Neutrophil (primary cell): ENCODE data around the gene ESPNL.

Experiments used
- H3K27ac ChIP-seq: fragments of 200-600 bp; sonication (generic); 2 replicates; pipeline ENCODE4 v1.5.1; 2016; ENCODE audit warnings: mild to moderate bottlenecking, moderate library complexity
- H3K27me3 ChIP-seq: fragments of 200-600 bp; sonication (generic); 2 replicates; pipeline ENCODE4 v1.6.0; 2016; ENCODE audit warnings: mild to moderate bottlenecking
- H3K36me3 ChIP-seq: fragments of 200-600 bp; sonication (generic); 2 replicates; pipeline ENCODE4 v1.5.1; 2017
- H3K4me1 ChIP-seq, 2 experiments: fragments of 200-600 bp in 1 of 2; sonication (generic) in 1 of 2; 1 replicate in 1 of 2; 2 replicates in 1 of 2; pipeline versions ENCODE4 v1.5.1 to v1.6.1; 2013 to 2016; ENCODE audit warnings: low read depth in 1 of 2, low read length in 1 of 2, mild to moderate bottlenecking in 1 of 2, moderate library complexity in 1 of 2; ENCODE audit not compliant: control insufficient read depth in 1 of 2, insufficient read depth in 1 of 2
- H3K4me3 ChIP-seq, 2 experiments: fragments of 200-600 bp in 1 of 2; sonication (generic) in 1 of 2; 1 replicate in 1 of 2; 2 replicates in 1 of 2; pipeline ENCODE4 v1.5.1; 2013 to 2016; ENCODE audit warnings: low read depth in 1 of 2, low read length in 1 of 2, mild to moderate bottlenecking in 1 of 2, moderate library complexity in 1 of 2
- H3K9me3 ChIP-seq: fragments of 200-600 bp; sonication (generic); 2 replicates; pipeline ENCODE4 v1.5.1; 2016
- CTCF ChIP-seq: fragments of 200-600 bp; sonication (generic); IDR thresholded peaks from 2 replicates; pipeline ENCODE4 v1.5.1; 2016; ENCODE audit warnings: antibody characterized with exemption

Gene ESPNL

GRCh38 chr2:238095143-238095542 lies 5.0 kb upstream of the ESPNL start:
- peaks cover 11% of the 10 kb centered on the region for H3K27me3 ChIP-seq
- H3K4me3 ChIP-seq, result no peak overlapping the region
- H3K4me1 ChIP-seq, result no peaks in the 10 kb centered on the region
- H3K9me3 ChIP-seq, result no peaks in the 10 kb centered on the region
- peaks cover 4% of the 10 kb centered on the region for H3K36me3 ChIP-seq
- TF ChIP-seq CTCF, result no peak
- H3K27ac ChIP-seq, result no peak overlapping the region

DNA sequence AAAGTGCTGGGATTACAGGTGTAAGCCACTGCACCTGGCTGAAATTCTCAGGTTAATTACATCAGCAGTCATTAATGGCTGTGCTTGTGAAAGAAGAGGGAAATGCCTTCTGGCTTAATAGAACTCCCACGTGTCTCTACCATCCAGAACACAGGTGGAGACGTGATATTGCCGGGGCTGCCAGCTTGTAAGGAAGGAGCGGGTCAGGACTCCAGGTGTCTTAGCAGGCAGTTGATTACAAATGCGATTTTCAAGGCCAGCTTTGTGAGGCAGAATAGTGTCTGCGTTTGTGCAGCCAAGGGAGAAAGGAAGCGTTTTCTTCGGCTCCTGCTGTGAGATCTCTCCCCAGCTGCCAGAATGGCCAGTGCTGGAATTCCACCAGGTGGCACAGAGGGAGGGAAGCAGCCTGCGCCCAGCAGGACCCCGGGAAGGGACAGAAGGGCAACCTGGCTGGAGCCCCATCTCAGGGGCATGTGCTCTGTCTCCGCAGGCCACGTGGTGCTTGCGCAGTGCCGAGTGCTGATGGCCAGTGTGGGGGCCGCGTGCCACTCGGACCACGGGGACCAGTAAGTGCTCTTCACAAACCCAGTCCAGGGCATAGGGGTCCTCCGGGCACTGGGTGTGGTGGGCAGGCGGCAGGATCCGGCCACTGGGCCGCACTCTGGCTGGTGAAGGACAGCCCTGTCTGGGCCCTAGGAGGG lies 3.7 kb upstream of the ESPNL start:
- Histone ChIP-seq H3K4me3 (no peak overlapping the region), H3K27ac (no peak overlapping the region), H3K27me3 (peaks cover 17% of the 10 kb centered on the region), H3K36me3 (peaks cover 3% of the 10 kb centered on the region), H3K9me3 (no peaks in the 10 kb centered on the region), H3K4me1 (no peaks in the 10 kb centered on the region)
- TF ChIP-seq CTCF, result no peak

DNA sequence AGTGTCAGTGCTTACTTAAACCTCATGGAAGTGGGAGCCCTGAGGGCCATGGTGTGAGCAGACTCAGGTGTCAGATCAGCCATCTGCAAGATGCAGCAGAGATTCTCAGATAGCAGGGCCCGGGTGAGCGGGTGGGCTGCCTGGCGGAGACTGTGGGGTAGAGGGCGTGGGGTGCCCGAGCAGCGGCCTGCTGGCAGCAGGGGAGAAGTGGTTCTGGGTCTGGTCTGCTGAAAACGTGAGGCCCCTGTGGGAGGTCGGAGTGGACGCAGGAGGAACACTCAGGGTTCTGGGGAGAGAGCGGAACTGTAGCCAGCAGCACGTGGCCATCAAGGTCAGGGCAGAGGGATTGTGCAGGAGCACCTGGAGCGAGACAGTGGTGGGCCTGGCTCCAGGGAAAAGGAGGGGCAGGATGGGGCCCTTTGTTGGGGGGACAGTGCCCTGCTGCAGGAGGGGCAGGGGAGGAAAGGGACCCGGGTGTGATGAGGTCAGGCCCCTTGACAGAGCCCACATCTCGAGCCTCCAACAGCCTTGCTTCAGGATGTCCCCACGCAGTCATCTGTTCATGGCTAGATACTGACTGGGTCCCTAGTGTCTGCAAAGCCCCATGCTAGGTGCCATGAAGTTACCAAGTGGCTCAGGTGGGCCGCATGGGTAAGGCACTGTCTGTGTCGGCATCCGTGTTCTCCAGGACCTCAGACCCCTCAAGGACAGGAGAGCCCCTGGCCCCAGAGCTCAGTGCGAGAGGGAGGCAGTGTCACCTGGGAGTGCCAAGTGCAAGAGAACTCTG lies 2.7 kb upstream of the ESPNL start:
- H3K4me1 ChIP-seq, result no peaks in the 10 kb centered on the region
- TF ChIP-seq CTCF, result no peak
- no peak overlapping the region for H3K27ac ChIP-seq
- peaks cover 17% of the 10 kb centered on the region for H3K27me3 ChIP-seq
- no peaks in the 10 kb centered on the region for H3K9me3 ChIP-seq
- H3K36me3 ChIP-seq, result no peaks in the 10 kb centered on the region
- H3K4me3 ChIP-seq, result no peak overlapping the region

DNA sequence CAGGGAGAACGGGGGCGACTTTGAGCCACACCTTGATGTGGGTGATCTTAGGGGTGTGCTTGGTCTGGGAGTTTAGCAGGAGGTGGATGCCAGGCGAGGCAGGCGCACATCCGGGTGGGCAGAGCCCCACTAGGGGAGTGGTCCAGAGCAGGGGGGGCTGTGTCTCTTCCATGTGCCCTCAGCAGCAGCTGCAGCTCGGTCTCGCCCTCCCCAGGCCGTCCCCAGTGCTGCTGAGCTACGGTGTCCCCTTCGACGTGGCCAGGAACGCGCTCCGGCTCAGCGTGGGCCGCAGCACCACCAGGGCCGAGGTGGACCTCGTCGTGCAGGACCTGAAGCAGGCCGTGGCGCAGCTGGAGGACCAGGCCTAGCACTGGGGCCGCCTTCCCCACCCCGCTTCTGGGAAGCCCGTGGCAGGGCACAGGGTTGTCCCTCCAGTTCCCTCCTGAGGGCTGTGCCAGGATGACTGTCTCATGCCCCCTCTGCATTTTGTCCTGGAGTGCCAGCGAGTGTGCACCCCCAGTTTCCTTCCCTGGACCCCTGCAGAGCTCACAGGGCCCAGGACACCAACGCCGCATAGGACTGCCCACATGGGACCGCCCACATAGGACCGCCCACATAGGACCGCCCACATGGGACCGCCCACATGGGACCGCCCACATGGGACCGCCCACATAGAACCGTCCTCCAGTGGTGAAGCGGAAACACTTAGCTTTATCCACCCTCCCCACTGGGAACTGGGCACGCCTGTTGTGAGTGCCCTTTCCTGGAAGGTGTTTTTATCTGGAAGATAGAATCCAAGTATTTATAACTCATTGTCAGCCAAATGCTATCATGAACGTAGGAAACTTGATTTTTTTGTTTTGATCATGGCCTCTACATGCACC lies 1.9 kb upstream of the ESPNL start:
- TF ChIP-seq CTCF, result no peak
- peaks cover 17% of the 10 kb centered on the region for H3K27me3 ChIP-seq
- no peaks in the 10 kb centered on the region for H3K4me1 ChIP-seq
- no peaks in the 10 kb centered on the region for H3K9me3 ChIP-seq
- H3K36me3 ChIP-seq, result no peaks in the 10 kb centered on the region
- no peak overlapping the region for H3K27ac ChIP-seq
- no peak overlapping the region for H3K4me3 ChIP-seq

GRCh38 chr2:238098901-238099713 lies 1.0 kb upstream of the ESPNL start:
- H3K27me3 ChIP-seq, result peaks cover 17% of the 10 kb centered on the region
- H3K4me1 ChIP-seq, result no peaks in the 10 kb centered on the region
- no peaks in the 10 kb centered on the region for H3K36me3 ChIP-seq
- no peaks in the 10 kb centered on the region for H3K9me3 ChIP-seq
- no peak overlapping the region for H3K4me3 ChIP-seq
- TF ChIP-seq CTCF, result no peak
- no peak overlapping the region for H3K27ac ChIP-seq
